Panc1 (cell line): ENCODE measurements around the gene KIF25. TPM values are rescaled to one million over a fixed set of nuclear protein-coding genes. Genes with fewer than 3 reads are reported as not detected.

Experiments used
- ATAC-seq: fragments of 200-7000 bp; cut with Tn5 transposase; 2 replicates; pipeline ENCODE4 v1.9.1; 2020; ENCODE audit warnings: mild to moderate bottlenecking, moderate library complexity
- BruUV-seq: library from RNA; stranded (reverse); fragments of 400-500 nt; replicated peaks from 2 replicates; lab custom pipeline; 2021; lab: Mats Ljungman, UMichigan
- CTCF ChIA-PET: fragments of 300-600 bp; sonication (Branson Sonifier 250); formaldehyde crosslinking; loops from one replicate; lab custom pipeline; 2022; ENCODE audit warnings: antibody characterized with exemption; lab: Charles Lee
- POLR2A ChIA-PET: fragments of 300-600 bp; sonication (Branson Sonifier 250); formaldehyde crosslinking; loops from one replicate; lab custom pipeline; 2022; ENCODE audit warnings: antibody characterized with exemption; lab: Charles Lee
- DNase-seq: peaks from one replicate; pipeline ENCODE4 v3.0.0-alpha.2; 2010; ENCODE audit warnings: low read depth, low spot score
- H3K27ac ChIP-seq: 2 replicates; pipeline ENCODE4 v1.5.1; 2011; ENCODE audit warnings: mild to moderate bottlenecking, low read length, inconsistent platforms
- H3K27me3 ChIP-seq: fragments of 200-500 bp; sonication (Bioruptor generic); 2 replicates; pipeline ENCODE4 v1.6.0; 2014; ENCODE audit warnings: low read length, inconsistent platforms; ENCODE audit not compliant: control insufficient read depth, insufficient read depth
- H3K36me3 ChIP-seq: fragments of 200-500 bp; sonication (Bioruptor generic); 2 replicates; pipeline ENCODE4 v1.5.1; 2014; ENCODE audit warnings: inconsistent platforms, mild to moderate bottlenecking, low read length, moderate library complexity; ENCODE audit not compliant: control insufficient read depth, insufficient read depth
- H3K4me1 ChIP-seq: 2 replicates; pipeline ENCODE4 v1.5.1; 2011; ENCODE audit warnings: inconsistent platforms, mild to moderate bottlenecking, low read length, moderate library complexity; ENCODE audit not compliant: control insufficient read depth, insufficient read depth
- H3K4me3 ChIP-seq, 2 experiments: 2 replicates each; pipeline ENCODE4 v1.5.1; 2011 to 2012; ENCODE audit warnings: low read depth in 2 of 2, low read length in 2 of 2, mild to moderate bottlenecking in 2 of 2, inconsistent platforms in 1 of 2, moderate library complexity in 1 of 2
- H3K9me3 ChIP-seq: fragments of 200-500 bp; sonication (Bioruptor generic); 2 replicates; pipeline ENCODE4 v1.5.1; 2014; ENCODE audit warnings: low read depth, mild to moderate bottlenecking, inconsistent platforms, low read length, moderate library complexity; ENCODE audit not compliant: control insufficient read depth, insufficient read depth
- POLR2AphosphoS5 ChIP-seq: IDR thresholded peaks from 2 replicates; pipeline ENCODE4 v1.6.1; 2012; ENCODE audit warnings: mild to moderate bottlenecking, low read depth, low read length, moderate library complexity
- SIN3A ChIP-seq: IDR thresholded peaks from 2 replicates; pipeline ENCODE4 v1.6.1; 2012; ENCODE audit warnings: low read depth, mild to moderate bottlenecking, low read length, moderate library complexity, borderline replicate concordance; ENCODE audit not compliant: insufficient read depth
- TCF7L2 ChIP-seq: IDR thresholded peaks from 2 replicates; pipeline ENCODE4 v1.6.1; 2011; ENCODE audit warnings: mild to moderate bottlenecking, low read depth, low read length, inconsistent platforms
- in situ Hi-C: cut with HindIII; loops from 2 replicates; pipeline ENCODE4 v1.10.0; 2016; ENCODE audit warnings: low sequenced_read_pairs, low pct_unique_long_range_greater_than_20kb
- intact Hi-C: fragments of 100-400 bp; cut with micrococcal nuclease; formaldehyde crosslinking; loops from one replicate; pipeline ENCODE4 v1.10.0; 2022; ENCODE audit not compliant: unreplicated experiment
- total RNA-seq: library from RNA; stranded (reverse); gene quantifications from one replicate; pipeline ENCODE4 v1.2.1, GENCODE V29; 2021; ENCODE audit not compliant: unreplicated experiment
- TF ChIP-seq, protein P1 (sequence below): fragments of 450-650 bp; IDR thresholded peaks from 2 replicates; pipeline ENCODE4 v1.5.1; 2017; ENCODE audit warnings: mild to moderate bottlenecking
- TF ChIP-seq, protein P2 (sequence below), 2 experiments: IDR thresholded peaks; 2 replicates each; pipeline ENCODE4 v1.6.1; 2011 to 2012; ENCODE audit warnings: low read depth in 2 of 2, control low read depth in 1 of 2, low read length in 1 of 2, mild to moderate bottlenecking in 1 of 2, moderate library complexity in 1 of 2; ENCODE audit not compliant: insufficient read depth in 1 of 2

Gene KIF25
- total RNA-seq, 1 experiment from 2014 or later: 0.44 TPM

GRCh38 chr6:167988945-167989841 lies 8.3 kb upstream of the KIF25 start:
- TF ChIP-seq, protein P1, sequence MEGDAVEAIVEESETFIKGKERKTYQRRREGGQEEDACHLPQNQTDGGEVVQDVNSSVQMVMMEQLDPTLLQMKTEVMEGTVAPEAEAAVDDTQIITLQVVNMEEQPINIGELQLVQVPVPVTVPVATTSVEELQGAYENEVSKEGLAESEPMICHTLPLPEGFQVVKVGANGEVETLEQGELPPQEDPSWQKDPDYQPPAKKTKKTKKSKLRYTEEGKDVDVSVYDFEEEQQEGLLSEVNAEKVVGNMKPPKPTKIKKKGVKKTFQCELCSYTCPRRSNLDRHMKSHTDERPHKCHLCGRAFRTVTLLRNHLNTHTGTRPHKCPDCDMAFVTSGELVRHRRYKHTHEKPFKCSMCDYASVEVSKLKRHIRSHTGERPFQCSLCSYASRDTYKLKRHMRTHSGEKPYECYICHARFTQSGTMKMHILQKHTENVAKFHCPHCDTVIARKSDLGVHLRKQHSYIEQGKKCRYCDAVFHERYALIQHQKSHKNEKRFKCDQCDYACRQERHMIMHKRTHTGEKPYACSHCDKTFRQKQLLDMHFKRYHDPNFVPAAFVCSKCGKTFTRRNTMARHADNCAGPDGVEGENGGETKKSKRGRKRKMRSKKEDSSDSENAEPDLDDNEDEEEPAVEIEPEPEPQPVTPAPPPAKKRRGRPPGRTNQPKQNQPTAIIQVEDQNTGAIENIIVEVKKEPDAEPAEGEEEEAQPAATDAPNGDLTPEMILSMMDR: no peak
- TF ChIP-seq POLR2AphosphoS5 (no peak), TCF7L2 (no peak), SIN3A (no peak)
- TF ChIP-seq, protein P2, sequence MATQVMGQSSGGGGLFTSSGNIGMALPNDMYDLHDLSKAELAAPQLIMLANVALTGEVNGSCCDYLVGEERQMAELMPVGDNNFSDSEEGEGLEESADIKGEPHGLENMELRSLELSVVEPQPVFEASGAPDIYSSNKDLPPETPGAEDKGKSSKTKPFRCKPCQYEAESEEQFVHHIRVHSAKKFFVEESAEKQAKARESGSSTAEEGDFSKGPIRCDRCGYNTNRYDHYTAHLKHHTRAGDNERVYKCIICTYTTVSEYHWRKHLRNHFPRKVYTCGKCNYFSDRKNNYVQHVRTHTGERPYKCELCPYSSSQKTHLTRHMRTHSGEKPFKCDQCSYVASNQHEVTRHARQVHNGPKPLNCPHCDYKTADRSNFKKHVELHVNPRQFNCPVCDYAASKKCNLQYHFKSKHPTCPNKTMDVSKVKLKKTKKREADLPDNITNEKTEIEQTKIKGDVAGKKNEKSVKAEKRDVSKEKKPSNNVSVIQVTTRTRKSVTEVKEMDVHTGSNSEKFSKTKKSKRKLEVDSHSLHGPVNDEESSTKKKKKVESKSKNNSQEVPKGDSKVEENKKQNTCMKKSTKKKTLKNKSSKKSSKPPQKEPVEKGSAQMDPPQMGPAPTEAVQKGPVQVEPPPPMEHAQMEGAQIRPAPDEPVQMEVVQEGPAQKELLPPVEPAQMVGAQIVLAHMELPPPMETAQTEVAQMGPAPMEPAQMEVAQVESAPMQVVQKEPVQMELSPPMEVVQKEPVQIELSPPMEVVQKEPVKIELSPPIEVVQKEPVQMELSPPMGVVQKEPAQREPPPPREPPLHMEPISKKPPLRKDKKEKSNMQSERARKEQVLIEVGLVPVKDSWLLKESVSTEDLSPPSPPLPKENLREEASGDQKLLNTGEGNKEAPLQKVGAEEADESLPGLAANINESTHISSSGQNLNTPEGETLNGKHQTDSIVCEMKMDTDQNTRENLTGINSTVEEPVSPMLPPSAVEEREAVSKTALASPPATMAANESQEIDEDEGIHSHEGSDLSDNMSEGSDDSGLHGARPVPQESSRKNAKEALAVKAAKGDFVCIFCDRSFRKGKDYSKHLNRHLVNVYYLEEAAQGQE (IDR thresholded peaks at IDR 0.05; ENCODE audit: insufficient read depth in 1 of 2, low read depth in 2 of 2, low read length in 1 of 2): no peak
- no peaks in the 10 kb centered on the region for H3K36me3 ChIP-seq
- no peak overlapping the region for H3K27ac ChIP-seq
- peak; percentile 18; the same call in 1 of the 2 replicates for ATAC-seq
- no peak for DNase-seq
- in situ Hi-C loops: no loop called here
- H3K27me3 ChIP-seq: no peaks in the 10 kb centered on the region
- H3K4me3 ChIP-seq: no peak overlapping the region
- no peaks in the 10 kb centered on the region for H3K4me1 ChIP-seq
- intact Hi-C loops: no loop called here
- no TSS peak for BruUV-seq
- ChIA-PET CTCF (no interaction called here), POLR2A (no interaction called here)
- peaks cover 3% of the 10 kb centered on the region; the same call in 1 of the 2 replicates for H3K9me3 ChIP-seq

GRCh38 chr6:167990016-167990945 lies 7.2 kb upstream of the KIF25 start:
- Histone ChIP-seq H3K36me3 (no peaks in the 10 kb centered on the region), H3K27ac (no peak overlapping the region), H3K9me3 (peaks cover 3% of the 10 kb centered on the region; the same call in 1 of the 2 replicates), H3K4me3 (no peak overlapping the region), H3K27me3 (no peaks in the 10 kb centered on the region), H3K4me1 (no peaks in the 10 kb centered on the region)
- POLR2A ChIA-PET: no interaction called here
- ATAC-seq (no peak), DNase-seq (no peak)
- intact Hi-C loops (no loop called here), in situ Hi-C loops (no loop called here)
- CTCF ChIA-PET: no interaction called here
- BruUV-seq: no TSS peak
- TF ChIP-seq SIN3A (no peak), POLR2AphosphoS5 (no peak), TCF7L2 (no peak)
- TF ChIP-seq, protein P2 (IDR thresholded peaks at IDR 0.05; ENCODE audit: insufficient read depth in 1 of 2, low read depth in 2 of 2, low read length in 1 of 2): no peak
- TF ChIP-seq, protein P1: no peak
